Embryonic facial prominence (tissue), 1 donor: ENCODE data around the gene PSAPL1.

ENCODE experiments used
- DNase-seq: peaks from one replicate; pipeline ENCODE4 v3.0.0-alpha.2; 2016; ENCODE audit errors: extremely low spot score

The PSAPL1 gene

DNA sequence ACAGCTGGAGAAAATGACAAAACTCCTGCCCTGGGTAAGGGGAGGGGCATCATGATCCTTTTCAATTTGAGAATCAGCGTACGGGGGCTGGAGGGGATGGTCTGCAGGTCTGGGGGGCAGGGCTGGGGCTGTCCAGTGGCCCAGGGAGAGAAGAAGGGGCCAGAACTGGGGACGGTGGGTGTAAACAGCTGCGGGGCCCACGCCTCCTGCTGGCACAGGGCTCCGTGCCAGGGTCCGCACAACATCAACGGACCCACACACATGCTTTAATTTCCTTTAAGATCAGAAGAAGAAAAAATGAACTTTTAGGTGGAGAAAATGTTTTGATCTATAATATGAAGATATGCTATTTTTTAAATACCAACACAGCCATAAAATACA, 52.1 kb downstream of the PSAPL1 start:
- DNase-seq = no peak

DNA sequence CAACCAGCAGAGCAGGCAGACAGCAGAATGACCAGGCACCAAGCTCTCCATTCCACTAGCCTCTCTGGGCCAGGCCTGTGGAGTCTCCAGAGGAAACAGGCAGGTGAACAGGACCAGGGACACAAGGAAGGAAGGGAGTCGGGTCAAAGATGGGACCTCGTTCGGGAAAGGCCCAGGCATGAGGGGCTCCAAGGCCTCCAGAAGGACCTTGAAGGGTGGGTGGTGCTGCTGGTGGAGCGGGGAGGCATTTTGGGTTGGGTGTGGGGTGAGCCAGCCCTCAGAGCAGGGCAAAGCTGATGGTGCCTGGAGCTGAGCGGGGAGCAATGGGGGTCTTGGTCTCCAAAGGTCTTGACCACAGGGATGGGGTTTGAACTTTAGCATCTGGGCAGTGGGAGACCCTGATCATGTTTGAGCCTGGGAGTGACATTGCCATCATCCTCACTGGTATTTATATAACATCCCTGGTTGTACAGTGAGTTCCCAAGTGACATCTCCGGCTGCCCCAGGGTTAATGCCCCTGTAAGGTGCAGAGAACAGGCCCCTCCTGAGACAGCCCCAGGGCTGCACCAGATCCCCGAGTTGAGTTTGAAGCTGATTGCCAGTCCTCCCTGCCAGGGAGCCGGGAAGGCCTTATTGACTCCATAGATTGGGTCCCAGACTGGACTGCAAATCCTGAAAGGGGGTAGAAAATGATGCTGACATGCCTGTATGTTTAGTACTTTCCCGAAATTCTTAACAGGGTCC, 52.7 kb downstream of the PSAPL1 start:
- DNase-seq = no peak

DNA sequence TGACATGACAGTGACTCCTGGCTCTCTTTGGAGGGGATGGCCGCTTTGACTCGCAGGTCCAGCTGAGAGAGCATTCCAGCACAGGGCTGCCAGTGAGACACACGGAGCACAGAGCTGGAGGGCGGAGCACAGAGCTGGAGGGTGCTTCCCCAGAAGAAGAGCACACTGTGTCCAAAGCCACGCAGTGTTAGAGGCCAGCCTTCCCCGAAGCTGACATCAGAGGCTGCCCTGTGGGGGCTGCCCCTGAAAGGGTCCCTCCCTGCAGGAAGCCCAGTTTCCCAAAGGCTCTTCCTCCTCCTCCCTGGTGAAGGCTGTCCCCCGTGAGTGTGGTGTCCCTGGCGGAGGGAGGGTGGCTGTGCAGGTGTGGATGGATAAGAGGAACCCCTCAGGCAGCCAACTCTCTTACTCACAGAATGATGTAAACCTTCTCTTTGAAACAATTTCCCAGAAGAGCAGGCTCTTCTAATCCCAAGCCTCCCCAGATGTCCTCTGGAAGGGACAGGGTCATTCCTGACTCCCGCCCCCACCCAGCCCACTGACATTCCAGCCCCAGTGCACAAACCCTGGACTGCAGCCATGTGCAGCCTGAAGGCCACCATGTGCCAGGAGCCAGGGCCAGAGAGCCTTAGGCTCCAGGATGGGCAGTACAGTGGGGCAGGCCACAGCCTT, 53.4 kb downstream of the PSAPL1 start:
- no peak for DNase-seq
